HG03025 (cell line): ENCODE data around the gene ZMYND8.
A peak's percentile ranks its signal among the peaks of the same experiment; 100 is the strongest.
"Not testable (repeated sequence)": the region's sequence is repeated elsewhere in the genome, so short reads cannot be mapped to it uniquely, and the experiment has no call there.

Experiments used
- ATAC-seq: cut with Tn5 transposase; IDR thresholded peaks from one replicate; pipeline ENCODE4 v1.9.1; 2021; ENCODE audit warnings: mild to moderate bottlenecking, moderate library complexity; ENCODE audit not compliant: unreplicated experiment, low FRiP score

Gene ZMYND8

DNA sequence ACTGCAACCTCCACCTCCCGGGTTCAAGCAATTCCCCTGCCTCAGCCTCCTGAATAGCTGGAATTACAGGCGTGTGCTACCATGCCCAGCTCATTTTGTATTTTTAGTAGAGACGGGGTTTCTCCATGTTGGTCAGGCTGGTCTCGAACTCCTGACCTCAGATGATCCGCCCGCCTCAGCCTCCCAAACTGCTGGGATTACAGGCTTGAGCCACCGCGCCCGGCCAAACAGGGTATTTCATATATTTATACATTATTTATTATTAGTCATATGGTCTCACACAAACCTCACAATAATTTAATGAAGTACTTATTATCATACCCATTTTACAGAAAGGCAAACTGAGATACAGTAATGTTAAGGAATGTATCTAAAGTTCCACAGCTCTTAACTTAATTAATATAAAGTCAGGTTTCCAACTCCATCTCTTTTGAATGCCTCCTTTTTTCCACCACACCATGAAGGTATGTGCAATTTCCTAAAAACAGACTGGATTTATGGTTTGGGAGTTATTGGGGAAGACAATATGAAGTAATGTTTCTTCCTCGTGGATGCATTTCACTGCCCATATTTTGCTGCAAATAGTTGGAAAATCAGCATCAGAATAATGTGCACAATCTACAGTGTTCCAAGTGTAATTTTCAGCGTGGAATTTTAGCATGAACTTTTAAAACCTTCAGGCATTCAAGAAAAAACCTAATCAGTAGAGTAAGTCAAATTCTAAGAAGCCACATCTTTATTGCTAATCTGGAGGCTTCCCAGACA, 65.7 kb downstream of the ZMYND8 start:
- ATAC-seq: no peak

DNA sequence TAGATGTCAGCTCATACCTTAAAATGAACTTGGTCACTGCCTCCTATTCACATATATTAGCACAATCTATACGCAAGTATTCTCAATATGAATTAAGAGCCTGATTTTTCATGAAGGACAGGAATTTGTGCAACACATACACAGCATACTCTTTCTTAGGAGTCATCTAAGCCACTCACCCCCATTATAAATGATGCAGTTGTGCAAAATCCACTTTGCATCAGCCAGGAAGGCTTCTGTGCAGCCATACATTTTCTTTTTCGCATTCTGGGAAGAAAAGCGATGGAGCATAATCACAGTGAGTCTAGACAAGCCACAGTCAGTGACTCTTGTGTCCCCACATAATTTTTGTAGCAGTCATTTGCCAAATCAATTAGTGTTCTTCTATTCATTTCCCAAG, 66.5 kb downstream of the ZMYND8 start:
- no peak for ATAC-seq

DNA sequence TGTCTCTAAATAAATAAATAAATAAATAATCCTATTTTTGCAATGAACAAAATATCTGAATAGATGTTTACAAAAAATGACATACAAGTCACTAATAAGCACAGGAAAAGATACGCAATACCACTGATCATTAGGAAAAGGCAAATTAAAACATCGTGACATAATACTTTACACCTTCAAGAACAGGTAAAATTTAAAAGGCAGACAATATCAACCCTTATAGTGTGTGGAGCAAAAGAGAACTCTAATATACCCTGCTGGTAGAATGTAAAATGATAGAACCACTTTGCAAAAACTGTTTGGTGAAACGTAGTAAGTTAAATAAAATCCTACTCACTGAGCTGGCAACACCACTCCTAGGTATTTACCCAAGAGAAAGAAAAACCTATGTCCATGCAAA, 67.4 kb downstream of the ZMYND8 start:
- ATAC-seq: no peak

DNA sequence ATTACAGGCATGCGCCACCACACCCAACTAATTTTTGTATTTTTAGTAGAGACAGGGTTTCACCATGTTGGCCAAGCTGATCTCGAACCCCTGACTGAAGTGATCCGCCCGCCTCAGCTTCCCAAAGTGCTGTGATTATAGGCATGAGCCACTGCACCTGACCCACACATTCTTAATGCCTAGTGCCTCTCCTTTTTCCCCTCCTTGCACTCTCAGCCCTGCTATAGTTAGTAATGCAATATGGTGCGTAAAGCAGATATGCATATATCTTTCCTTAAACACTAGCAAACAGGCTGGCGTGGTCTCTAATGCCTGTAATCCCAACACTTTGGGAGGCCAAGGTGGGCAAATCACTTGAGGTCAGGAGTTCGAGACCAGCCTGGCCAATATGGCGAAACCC, 68.0 kb downstream of the ZMYND8 start:
- ATAC-seq: not testable (repeated sequence)

DNA sequence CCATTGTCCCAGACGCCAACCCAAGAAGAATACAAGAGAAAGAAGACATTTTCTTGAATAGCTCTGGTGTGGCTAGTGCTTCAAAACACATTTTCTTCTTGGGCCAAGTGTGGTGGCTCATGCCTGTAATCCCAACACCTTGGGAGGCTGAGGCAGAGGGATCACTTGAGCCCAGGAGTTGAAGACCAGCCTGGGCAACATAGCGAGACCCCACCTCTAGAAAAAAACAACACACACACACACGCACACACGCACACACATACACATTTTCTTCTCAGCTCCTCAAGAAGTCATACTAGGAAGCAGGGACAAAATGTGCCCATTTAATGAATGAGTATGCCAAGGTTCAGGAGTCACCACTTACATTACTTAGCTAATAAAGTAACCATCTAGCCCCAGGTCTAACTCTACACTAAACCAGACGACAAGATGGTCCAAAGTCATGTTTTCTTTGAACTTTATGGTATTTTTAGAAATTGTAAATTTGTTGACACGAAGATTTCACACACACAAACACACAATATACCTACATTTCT, 68.8 kb downstream of the ZMYND8 start:
- no peak for ATAC-seq

DNA sequence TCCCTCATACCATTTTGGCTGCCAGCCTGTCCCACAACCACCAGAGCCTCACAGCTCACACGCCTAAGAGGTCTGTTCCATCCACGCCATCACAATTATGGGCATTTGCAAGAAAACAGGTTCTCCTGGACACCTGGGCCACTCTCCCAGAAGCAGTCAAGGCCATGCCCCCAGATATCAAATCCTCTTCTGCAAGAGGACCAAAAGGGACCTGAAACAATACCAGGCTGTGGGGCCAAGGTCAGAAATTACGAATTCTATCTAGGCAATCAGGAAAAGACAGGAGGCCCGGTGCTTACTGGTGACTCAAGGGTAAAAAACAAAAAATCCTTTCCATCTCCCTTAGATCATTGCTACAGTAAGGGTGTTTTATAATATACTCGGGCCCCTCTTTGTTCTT, 69.8 kb downstream of the ZMYND8 start:
- no peak for ATAC-seq

DNA sequence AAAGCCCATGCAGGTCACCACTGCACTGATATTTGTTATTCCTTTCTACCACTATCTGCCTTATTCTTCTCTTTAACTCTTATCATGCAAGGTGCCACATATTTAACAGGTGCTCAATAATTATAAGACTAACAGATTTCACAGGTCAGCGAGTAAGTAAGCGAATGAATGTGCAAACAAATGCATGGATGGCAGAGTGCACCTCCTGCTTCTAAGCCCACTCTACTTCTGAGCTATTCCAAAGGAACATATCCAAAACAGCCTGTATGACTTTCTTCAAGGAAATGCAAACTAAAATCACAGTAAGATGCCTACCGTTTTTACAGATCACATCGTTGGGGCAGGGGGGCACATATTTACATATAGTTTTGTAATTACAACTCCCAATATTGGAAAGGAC, 71.3 kb downstream of the ZMYND8 start:
- no peak for ATAC-seq

DNA sequence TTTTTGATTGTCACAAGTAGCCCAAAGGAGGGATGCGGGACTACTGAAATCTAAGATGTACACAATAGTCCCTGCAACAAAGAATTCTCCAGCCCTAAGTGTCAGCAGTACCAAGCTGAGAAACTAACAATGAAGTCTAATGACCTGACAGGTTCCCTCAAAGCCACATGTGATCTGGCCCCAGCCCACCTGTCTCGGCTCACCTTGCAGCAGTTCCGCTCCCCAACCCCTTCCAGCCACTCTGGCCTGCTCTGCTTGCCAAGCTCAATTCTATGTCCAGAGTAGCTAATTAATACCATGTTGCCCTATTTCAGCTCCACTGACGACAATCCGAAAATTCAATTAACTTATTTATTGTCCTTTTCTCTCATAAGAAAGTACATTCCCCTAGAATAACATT, 72.1 kb downstream of the ZMYND8 start:
- ATAC-seq: no peak

DNA sequence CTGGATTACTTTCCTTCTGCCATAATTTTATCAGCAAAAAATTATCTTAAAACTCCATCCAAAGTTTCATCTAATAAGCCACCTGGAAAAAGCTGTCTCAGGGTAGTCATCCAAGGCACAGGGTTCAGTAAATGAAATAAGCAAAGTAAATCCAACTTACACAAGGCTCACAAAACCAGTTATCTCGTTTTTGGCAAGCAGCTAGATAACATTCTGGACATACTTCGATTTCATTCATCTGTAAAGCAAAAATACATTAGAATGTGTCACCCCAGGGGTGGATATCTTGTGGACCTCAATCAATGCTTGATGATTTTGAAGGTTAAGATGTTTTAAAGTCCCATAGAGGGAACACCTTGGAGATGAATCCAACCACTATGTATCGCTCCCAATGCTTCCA, 73.1 kb downstream of the ZMYND8 start:
- ATAC-seq: no peak

DNA sequence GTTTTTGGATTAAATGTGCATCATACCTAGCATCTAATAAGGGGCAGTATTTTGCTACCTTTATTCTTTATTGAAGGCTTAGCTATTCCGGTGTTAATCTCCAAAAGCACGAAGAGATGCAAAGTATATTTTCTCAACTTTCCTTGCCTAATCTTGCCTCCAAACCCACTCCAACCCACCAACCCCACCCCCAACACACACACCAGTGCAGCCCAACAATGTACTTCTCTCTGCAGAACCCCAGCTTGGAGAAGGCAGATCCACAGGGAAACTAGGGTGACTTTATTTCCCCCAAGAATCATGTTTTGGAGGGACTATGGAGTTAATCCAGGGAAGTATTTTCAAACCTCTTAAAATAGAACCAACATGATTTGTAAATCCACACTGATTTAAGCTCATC, 73.6 kb downstream of the ZMYND8 start:
- no peak for ATAC-seq

DNA sequence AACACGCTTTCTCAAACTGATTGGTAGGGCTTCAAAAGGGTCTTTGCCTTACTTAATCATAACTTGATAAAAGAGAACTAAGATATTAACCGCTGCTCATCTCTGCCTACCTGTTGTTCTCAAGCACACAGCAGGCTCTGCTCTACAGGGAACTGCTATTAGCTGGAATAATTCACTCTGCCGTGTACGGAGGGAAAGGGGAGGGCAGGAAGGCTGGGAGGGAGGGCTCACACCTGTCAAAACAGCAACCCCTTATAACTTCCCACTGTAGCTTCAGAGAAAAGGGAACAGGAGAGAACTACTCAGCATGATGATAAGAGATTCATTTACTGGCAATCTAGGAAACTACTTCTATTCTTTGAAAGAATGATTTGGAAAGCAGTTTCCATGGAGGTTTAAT, 75.1 kb downstream of the ZMYND8 start:
- ATAC-seq: no peak

DNA sequence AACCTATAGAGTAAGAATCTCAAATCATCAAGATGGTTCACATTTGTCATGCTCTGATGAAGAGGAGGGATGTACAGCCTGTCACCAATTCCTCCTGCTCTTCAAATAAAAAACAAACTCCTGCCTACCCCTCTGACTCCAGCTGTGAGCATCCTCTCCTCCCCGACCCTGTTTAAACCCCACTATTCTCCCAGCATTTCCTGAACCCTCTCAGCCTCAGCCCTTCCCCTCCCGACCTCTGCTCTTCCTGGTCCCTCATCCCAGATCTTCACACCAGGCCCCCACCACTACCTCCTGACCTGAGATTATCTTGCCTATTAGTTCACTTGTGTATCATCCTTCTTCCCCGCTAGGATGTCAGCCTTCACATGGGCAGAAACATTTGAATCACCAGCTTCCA, 75.8 kb downstream of the ZMYND8 start:
- ATAC-seq: no peak

DNA sequence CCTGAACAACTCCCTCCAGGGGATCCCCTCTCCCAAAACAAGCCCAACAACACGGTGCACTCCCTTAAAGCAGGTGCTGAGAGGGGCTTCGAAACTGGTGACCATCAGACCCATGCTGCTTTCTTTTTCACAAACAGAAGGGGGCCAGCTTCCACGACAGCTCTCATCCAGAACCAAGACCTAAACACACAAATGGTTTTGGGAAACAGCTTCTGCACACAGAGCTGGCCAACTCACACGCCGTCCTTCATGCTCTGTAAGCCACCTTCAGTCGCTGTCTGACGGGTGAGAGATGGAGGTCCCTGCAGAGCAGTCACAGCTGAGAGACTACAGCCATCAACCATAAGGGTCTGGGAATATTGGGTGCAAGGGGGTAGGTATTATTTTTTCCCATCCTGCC, 76.3 kb downstream of the ZMYND8 start:
- no peak for ATAC-seq

DNA sequence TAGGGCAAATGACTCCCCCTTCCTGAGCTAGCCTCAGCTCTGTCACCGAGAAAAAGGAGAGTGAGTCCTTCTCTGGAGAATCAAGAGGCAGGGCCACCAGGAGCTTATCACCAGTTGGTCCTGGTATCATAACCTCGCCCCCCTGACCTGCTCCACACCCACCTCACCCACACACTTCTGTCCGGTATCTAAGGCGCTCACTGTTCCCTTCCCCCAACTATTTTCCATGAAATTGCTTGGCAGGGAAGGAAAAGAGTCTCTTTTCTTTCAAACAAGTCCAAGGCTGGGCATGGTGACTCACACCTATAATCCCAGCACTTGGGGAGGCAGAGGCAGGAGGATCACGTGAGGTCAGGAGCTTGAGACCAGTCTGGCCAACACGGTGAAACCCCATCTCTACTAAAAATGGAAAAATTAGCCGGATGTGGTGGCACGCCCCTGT, 77.6 kb downstream of the ZMYND8 start:
- ATAC-seq: no peak

DNA sequence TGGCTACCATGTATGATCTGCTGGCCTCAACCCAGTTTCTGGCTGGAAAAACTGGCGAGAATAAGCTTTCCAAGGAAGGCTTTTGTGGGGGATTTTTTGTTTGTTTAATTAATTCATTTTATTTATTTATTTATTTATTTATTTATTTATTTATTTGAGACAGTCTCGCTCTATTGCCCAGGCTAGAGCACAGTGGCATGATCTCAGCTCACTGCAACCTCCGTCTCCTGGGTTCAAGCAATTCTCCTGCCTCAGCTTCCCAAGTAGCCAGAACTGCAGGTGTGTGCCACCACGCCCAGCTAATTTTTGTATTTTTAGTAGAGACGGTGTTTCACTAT, 79.0 kb downstream of the ZMYND8 start:
- not testable (repeated sequence) for ATAC-seq

DNA sequence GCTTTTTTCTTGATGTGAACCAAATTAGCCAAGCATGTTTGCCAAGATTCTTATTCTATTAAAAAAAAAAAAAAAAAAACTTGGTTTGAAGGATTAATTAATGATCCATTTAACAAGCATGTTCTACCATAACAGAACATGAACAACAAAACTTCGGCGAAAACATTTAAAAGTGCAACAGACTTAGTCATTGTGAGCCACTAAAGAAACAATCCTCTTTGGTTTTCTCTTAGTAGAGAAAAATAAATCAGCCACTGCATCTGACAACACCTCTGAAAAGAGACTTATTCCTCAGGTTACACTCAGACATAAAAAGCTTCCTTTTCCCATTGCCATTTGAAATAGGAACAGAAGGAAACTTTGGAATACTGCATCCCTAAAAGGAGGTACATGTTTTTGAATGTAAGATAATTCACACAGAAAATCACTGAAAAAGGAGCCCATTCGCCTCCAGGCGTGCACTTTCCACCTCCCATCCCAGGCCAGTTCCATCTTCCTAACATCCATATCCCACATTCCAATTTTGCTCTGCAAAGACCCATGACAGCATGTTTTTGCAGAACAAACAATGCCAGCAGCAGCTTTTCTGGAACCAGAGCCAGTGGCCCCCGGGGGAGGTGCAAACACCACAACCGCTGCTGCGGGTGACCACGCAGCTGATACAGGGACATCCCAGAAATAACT, 79.5 kb downstream of the ZMYND8 start:
- ATAC-seq: no peak

DNA sequence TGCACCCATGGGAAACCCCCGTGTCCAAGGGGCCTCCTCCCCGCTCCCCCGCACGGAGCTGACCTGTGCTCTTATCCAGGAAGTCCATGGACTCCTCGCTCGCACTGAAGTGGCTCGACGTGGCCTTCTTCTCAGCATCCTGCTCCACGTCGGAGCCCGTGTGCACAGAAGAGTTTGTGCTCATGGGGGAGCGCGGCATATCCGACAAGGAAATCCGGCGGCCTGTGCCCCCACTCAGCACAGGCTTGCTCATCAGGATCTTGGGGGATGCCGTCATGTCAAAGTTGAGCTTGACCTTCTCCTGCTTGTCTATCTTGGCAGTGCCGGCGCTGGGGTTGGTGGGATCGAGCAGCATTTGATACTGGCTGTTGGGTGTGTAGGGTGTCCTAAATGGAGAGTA, 80.2 kb downstream of the ZMYND8 start:
- no peak for ATAC-seq

DNA sequence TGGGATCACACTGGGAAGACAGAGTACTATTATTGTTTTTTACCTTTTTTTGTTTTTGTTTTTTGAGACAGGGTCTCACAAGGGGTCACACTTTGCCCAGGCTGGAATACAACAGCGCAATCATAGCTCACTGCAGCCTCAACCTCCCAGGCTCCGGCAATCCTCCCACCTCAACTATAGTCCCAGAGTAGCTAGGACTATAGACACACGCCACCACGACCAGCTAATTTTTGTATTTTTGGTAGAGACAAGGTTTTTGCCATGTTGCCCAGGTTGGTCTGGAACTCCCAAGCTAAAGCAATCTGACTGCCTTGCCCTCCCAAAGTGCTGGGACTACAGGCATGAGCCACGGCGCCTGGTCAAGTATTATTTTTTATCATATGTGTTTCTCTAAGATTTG, 81.0 kb downstream of the ZMYND8 start:
- ATAC-seq: no peak

DNA sequence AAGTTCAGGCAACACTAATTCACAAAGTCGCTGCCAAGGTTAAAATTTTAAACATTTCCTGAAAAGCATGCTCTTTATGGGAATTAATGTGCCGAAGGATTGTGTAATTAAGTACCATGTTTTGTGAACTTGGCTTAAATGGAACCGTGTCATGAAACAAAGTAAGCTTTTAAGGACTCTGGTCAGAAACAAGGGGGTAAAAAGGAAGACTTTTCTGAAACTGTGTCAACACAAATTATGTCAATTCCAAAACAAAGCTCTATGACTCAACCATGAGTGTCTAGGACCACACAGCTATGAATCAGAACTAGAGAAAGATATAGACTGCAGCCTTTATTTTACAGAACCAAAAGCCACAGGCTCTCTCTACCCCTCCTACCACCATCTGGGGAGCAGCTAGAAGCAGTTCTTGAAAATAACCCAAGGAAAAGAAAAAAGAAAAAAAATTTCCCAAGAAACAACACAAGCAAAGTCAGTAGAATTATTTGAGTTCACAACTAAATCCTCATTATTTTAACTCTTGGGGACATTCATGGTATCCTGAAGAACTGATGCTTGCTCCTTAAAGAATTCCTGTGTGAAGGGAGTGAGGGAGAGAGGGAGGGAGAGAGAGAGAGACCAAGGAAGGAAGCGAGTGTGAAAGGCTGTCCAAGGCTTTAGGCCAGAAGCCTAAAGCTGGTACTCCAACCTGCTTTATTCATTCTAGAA, 81.9 kb downstream of the ZMYND8 start:
- peak; percentile 73 for ATAC-seq

DNA sequence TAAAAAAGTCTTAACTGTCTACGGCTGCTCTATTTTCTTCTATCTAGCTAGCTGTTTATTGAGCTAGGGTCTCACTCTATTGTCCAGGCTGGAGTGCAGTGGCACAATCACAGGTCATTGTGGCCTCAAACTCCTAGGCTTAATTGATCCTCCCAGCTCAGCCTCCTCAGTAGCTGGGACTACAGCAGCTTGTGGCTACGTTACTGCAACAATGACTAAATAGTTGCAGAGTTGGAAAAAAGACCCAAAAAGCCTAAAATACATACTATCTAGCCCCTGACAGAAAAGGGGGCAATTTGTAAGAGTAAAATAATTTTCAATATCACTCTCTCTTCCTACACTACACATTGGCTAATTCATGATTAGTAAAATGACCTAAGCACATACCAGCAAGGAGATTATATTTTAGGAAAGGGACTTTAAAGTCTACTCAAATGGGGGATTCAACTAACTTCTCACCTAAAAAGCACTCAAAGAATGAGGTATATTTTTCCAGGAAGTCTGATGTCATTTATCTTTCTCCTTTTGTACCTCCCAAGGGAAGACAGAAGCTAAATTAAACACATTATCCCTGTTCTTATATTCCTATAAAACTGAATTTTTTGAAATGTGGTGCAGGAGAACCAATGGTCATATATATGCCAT, 82.8 kb downstream of the ZMYND8 start:
- no peak for ATAC-seq
